Heart left ventricle (tissue), 16 donors: Measurements from ENCODE around the gene APRT. TPM values are rescaled to one million over a fixed set of nuclear protein-coding genes. Genes with fewer than 3 reads are reported as not detected.
A peak's percentile ranks its signal among the peaks of the same experiment; 100 is the strongest.

Source experiments
- ATAC-seq, 4 donors: fragments of 200-7000 bp; cut with Tn5 transposase; one replicate each; pipeline ENCODE4 v1.9.1; 2020 to 2022; ENCODE audit warnings: moderate library complexity in 4 of 4, mild to moderate bottlenecking in 3 of 4, moderate number of reproducible peaks in 1 of 4
- DNase-seq, 5 donors: peaks; one replicate each; pipeline ENCODE4 v3.0.0-alpha.2; 2020
- H3K27ac ChIP-seq, 12 donors: fragments of 200-600 bp; sonication (generic) in 4 of 12; one replicate each; pipeline versions ENCODE4 v1.5.0 to v1.8.0; 2016 to 2022; ENCODE audit warnings: mild to moderate bottlenecking in 2 of 12
- H3K27me3 ChIP-seq, 9 donors: fragments of 200-600 bp; sonication (generic) in 2 of 9; one replicate each; pipeline versions ENCODE4 v1.5.1 to v1.8.0; 2016 to 2022; ENCODE audit warnings: mild to moderate bottlenecking in 3 of 9
- H3K36me3 ChIP-seq, 9 donors: fragments of 200-600 bp; sonication (generic) in 2 of 9; one replicate each; pipeline versions ENCODE4 v1.5.0 to v1.8.0; 2018 to 2022; ENCODE audit warnings: mild to moderate bottlenecking in 2 of 9
- H3K4me1 ChIP-seq, 12 donors: fragments of 200-600 bp; sonication (generic) in 4 of 12; one replicate each; pipeline versions ENCODE4 v1.5.0 to v1.8.0; 2016 to 2022; ENCODE audit warnings: mild to moderate bottlenecking in 3 of 12
- H3K4me3 ChIP-seq, 12 donors: fragments of 200-600 bp; sonication (generic) in 4 of 12; one replicate each; pipeline versions ENCODE4 v1.5.0 to v1.8.0; 2017 to 2022; ENCODE audit warnings: mild to moderate bottlenecking in 9 of 12, moderate library complexity in 4 of 12
- H3K9me3 ChIP-seq, 12 donors: fragments of 200-600 bp; sonication (generic) in 4 of 12; one replicate each; pipeline versions ENCODE4 v1.5.0 to v1.8.0; 2016 to 2022; ENCODE audit warnings: mild to moderate bottlenecking in 1 of 12
- CTCF ChIP-seq, 12 donors: fragments of 200-600 bp; sonication (generic) in 4 of 12; IDR thresholded peaks; one replicate each; pipeline versions ENCODE4 v1.5.0 to v1.8.0; 2018 to 2022; ENCODE audit warnings: antibody characterized with exemption in 12 of 12, mild to moderate bottlenecking in 5 of 12
- POLR2A ChIP-seq, 2 donors: fragments of 450-650 bp; IDR thresholded peaks; one replicate each; pipeline ENCODE4 v1.6.1; 2017; ENCODE audit warnings: antibody characterized with exemption in 2 of 2, mild to moderate bottlenecking in 2 of 2, moderate library complexity in 2 of 2
- WGBS, 4 donors: extraction: QIAGEN DNeasy Blood & Tissue Kit in 2 of 4; methylation state at CpG; one replicate each; pipeline versions ENCODE4 v1.1.5 to v1.1.7; 2013 to 2018; 5-methylcytosine and 5-hydroxymethylcytosine counted together
- intact Hi-C, 10 donors: fragments of 100-400 bp; cut with DNase I; formaldehyde crosslinking; loops; one replicate each; pipeline versions ENCODE4 v1.11.1 to v1.14.2; 2022
- polyA plus RNA-seq, 2 donors: library from polyadenylated mRNA; stranded (reverse); fragments of 200-250 nt; gene quantifications; one replicate each; pipeline ENCODE4 v1.2.3, GENCODE V29; 2013
- total RNA-seq, 9 donors: library from RNA; depleted of rRNA in 2 of 9; stranded (reverse); fragments of >200 nt in 2 of 9; fragmentation: NEBNext Ultra II Directional in 3 of 9; extraction: Animal tissue kit (Norgen Biotek cat#: 25700) in 3 of 9; gene quantifications; one replicate each; pipeline versions ENCODE4 v1.1.0 to v1.2.4, GENCODE V29; 2016 to 2023
- donor health status: ischemic (EF 13 %, LVEDD 7.1; RV severe dilation, severe dysfunction).
- donor health status: healthy with polysubstance abuse.
- donor health status: DM: no; HTN: yes; CAD: no.
- donor health status: DM: no; HTN: no; CAD: no.
- donor health status: ischemic (EF 25% LVEDD 6.9; RV normal size, moderate dysfunction).
- donor health status: ischemic (EF 25% LVEDD 5.7; RV mildly dilated, moderate dysfunction).
- donor health status: healthy.
- donor health status: DM: yes; HTN: yes; CAD: no.
- donor health status: ischemic (EF 35%, LVEDD 5.7; RV mildly dilated, moderate dysfunction).
- donor health status: nonischemic (EF 11% LVEDD 7.7; RV severe dilation, severe dysfunction).
- donor health status: DM: yes; HTN: yes; CAD: no.
- donor health status: PGD.
- donor health status: ischemic (EF 29% LVEDD 5.4; RV normal size, mild dysfunction).
- donor health status: nonischemic (EF 23%, LVEDD 6.1; RV moderate dilation, normal function).

APRT gene
- total and polyA plus RNA-seq, 11 donors: 26.6 to 129 (median 45.9) TPM

- ATAC-seq (no peak), DNase-seq (peak in 1 of 5 donors; percentile 65)
- H3K27ac ChIP-seq: no peak overlapping the region
- TF ChIP-seq CTCF (IDR thresholded peaks at IDR 0.05) (no peak), POLR2A (IDR thresholded peaks at IDR 0.05) (no peak)
- peaks cover 0 to 28% (median 4%) of the 10 kb centered on the region in 9 donors for H3K36me3 ChIP-seq
- intact Hi-C loops: no loop called here
- H3K9me3 ChIP-seq: no peaks in the 10 kb centered on the region
- H3K4me1 ChIP-seq: peaks cover 0 to 37% (median 16%) of the 10 kb centered on the region in 12 donors
- no peaks in the 10 kb centered on the region for H3K27me3 ChIP-seq
- peak overlapping the region in 1 of 12 donors; percentile 76 for H3K4me3 ChIP-seq
- WGBS, 4 donors: 81 to 93% (median 92%) methylated on average over 15 to 22 of the region's 22 CpGs
Observed at GRCh38 chr16:88805340-88805715, 6.4 kb downstream of the APRT start.

- H3K27me3 ChIP-seq: no peaks in the 10 kb centered on the region
- H3K9me3 ChIP-seq: no peaks in the 10 kb centered on the region
- intact Hi-C loops: no loop called here
- peaks cover 0 to 24% (median 4%) of the 10 kb centered on the region in 9 donors for H3K36me3 ChIP-seq
- H3K4me1 ChIP-seq: peaks cover 0 to 34% (median 11%) of the 10 kb centered on the region in 12 donors
- ATAC-seq (no peak), DNase-seq (no peak)
- H3K27ac ChIP-seq: no peak overlapping the region
- 29 to 54% (median 42%) methylated on average over 24 to 39 of the region's 39 CpGs for WGBS, 4 donors
- no peak for TF ChIP-seq CTCF (IDR thresholded peaks at IDR 0.05)
- TF ChIP-seq POLR2A (IDR thresholded peaks at IDR 0.05): no peak
- H3K4me3 ChIP-seq: peak overlapping the region in 6 of 12 donors; percentile 10 to 84 (median 74)
Observed at GRCh38 chr16:88804552-88805339, 7.0 kb downstream of the APRT start.

GRCh38 chr16:88804173-88804551, 7.6 kb downstream of the APRT start:
- TF ChIP-seq CTCF (IDR thresholded peaks at IDR 0.05) (no peak), POLR2A (IDR thresholded peaks at IDR 0.05) (no peak)
- Histone ChIP-seq H3K27ac (no peak overlapping the region), H3K27me3 (no peaks in the 10 kb centered on the region), H3K4me3 (peak overlapping the region in 9 of 12 donors; percentile 12 to 84 (median 72)), H3K36me3 (peaks cover 0 to 18% (median 4%) of the 10 kb centered on the region in 9 donors), H3K9me3 (no peaks in the 10 kb centered on the region), H3K4me1 (peaks cover 0 to 31% (median 11%) of the 10 kb centered on the region in 12 donors)
- intact Hi-C loops: no loop called here
- WGBS, 4 donors: 2 to 9% (median 3%) methylated on average over 9 to 16 of the region's 16 CpGs
- DNase-seq: peak in 1 of 5 donors; percentile 29
- no peak for ATAC-seq

- no peaks in the 10 kb centered on the region for H3K9me3 ChIP-seq
- H3K4me3 ChIP-seq: peak within 1 kb of the TSS; percentile 46 to 87 (median 72)
- ATAC-seq (peak; percentile 35 to 71 (median 64)), DNase-seq (peak; percentile 81 to 95 (median 87))
- peaks cover 0 to 30% (median 11%) of the 10 kb centered on the region in 12 donors for H3K4me1 ChIP-seq
- peak within 1 kb of the TSS in 11 of 12 donors; percentile 17 to 81 (median 60) for H3K27ac ChIP-seq
- intact Hi-C loops: no loop called here
- H3K27me3 ChIP-seq: no peaks in the 10 kb centered on the region
- H3K36me3 ChIP-seq: peaks cover 0 to 11% (median 0%) of the 10 kb centered on the region in 9 donors
- no peak for TF ChIP-seq CTCF (IDR thresholded peaks at IDR 0.05)
- TF ChIP-seq POLR2A (IDR thresholded peaks at IDR 0.05): peak in 1 of 2 donors; percentile 86
- WGBS, 4 donors: 0 to 1% (median 0%) methylated on average over 3 to 98 of the region's 98 CpGs
Observed at GRCh38 chr16:88803264-88803987, 8.3 kb downstream of the APRT start, which contains the start of gene CDT1. Gene CDT1 (plus strand): TSS chr16:88803789. CDS start chr16:88803832, 43 bp downstream.
